Neuron (in vitro differentiated cells): ENCODE results near the gene PICALM.

ENCODE experiments used
- H2AFZ ChIP-seq: one replicate; pipeline ENCODE4 v1.6.1; 2013; ENCODE audit warnings: low read depth, mild to moderate bottlenecking, inconsistent platforms, low read length, moderate library complexity
- H3K27me3 ChIP-seq: one replicate; pipeline ENCODE4 v1.6.1; 2013; ENCODE audit warnings: low read length; ENCODE audit not compliant: insufficient read depth
- H3K36me3 ChIP-seq: one replicate; pipeline ENCODE4 v1.6.1; 2013; ENCODE audit warnings: low read length; ENCODE audit not compliant: insufficient read depth
- H3K4me1 ChIP-seq: one replicate; pipeline ENCODE4 v1.6.1; 2013; ENCODE audit warnings: low read length; ENCODE audit not compliant: insufficient read depth
- H3K4me3 ChIP-seq: 2 replicates; pipeline ENCODE4 v1.5.1; 2013; ENCODE audit warnings: mild to moderate bottlenecking, low read length, moderate library complexity
- H3K9me3 ChIP-seq: one replicate; pipeline ENCODE4 v1.6.1; 2013; ENCODE audit warnings: low read length

The PICALM gene

DNA sequence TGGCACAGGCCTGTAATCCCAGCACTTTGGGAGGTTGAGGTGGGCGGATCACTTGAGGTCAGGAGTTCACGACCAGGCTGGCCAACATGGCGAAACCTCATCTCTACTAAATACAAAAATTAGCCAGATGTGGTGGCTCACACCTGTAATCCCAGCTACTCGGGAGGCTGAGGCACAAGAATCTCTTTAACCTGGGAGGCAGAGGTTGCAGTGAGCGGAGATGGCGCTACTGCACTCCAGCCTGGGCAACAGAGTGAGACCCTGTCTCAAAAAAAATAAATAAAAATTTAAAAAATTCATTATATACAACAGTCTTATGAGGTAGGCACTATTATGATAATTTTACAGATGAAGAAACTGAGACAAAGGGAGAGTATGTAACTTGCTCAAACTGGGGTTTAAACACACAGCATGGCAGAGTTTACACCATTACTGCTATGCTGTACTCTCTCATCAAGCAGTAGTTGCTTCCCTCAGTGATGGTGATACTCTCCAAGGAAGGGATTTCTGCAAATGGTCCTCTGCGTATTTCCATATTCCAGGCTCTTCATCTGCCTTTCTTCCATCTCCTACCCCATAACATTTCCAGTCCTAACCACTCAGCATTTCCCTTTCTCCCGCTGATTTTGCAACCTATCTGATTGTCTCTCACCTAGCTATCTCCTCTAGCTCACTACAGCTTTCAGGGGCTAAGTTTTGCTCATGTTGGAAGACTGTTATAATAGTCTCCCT, 118.4 kb downstream of the PICALM start:
- H3K9me3 ChIP-seq = no peaks in the 10 kb centered on the region
- H3K4me1 ChIP-seq = peaks cover 5% of the 10 kb centered on the region
- H3K4me3 ChIP-seq = no peak overlapping the region
- H3K27me3 ChIP-seq = no peaks in the 10 kb centered on the region
- H2AFZ ChIP-seq = no peak overlapping the region
- H3K36me3 ChIP-seq = peaks cover 7% of the 10 kb centered on the region

DNA sequence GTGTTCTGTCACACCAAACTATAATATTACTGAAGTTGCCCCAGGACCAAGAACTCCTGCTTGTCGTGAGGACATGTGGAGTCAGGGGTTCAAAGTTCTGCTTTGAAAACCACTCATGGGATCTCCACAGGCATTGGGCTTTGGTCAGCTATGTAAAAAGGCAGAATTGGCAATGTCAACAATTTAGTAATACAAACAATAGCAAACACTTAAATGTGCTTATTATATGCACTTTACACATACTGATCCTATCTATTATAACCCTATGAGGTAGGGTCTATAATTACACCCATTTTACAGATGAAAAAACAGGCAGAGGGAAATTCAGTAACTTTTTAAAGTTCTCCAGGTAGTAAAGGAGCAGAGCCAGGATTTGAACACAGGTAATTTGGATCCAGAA, 119.1 kb downstream of the PICALM start:
- Histone ChIP-seq H3K4me3 (no peak overlapping the region), H3K36me3 (peaks cover 4% of the 10 kb centered on the region), H3K27me3 (no peaks in the 10 kb centered on the region), H3K9me3 (peaks cover 1% of the 10 kb centered on the region), H2AFZ (no peak overlapping the region), H3K4me1 (peaks cover 5% of the 10 kb centered on the region)

DNA sequence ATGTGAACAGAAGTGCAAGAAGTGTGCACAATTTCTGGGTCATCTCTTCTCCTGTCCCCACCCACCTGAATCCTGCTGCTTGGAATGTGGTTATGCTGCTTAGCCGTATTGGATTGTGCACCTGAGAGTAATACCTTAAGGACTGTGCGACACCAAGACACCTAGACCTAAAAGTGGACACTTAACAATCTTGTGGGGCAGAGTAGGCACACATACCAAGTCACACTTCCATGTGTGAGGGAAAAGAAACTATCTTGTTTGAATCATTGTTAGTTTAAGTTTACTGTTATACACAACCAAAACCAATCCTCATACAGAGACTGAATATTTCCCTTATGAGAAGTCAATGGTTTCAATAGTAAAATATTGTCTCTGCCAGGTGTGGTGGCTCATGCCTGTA, 120.0 kb downstream of the PICALM start:
- H3K4me1 ChIP-seq = peaks cover 5% of the 10 kb centered on the region
- H3K9me3 ChIP-seq = peaks cover 4% of the 10 kb centered on the region
- H3K27me3 ChIP-seq = no peaks in the 10 kb centered on the region
- H3K4me3 ChIP-seq = no peak overlapping the region
- peaks cover 4% of the 10 kb centered on the region for H3K36me3 ChIP-seq
- H2AFZ ChIP-seq = no peak overlapping the region

DNA sequence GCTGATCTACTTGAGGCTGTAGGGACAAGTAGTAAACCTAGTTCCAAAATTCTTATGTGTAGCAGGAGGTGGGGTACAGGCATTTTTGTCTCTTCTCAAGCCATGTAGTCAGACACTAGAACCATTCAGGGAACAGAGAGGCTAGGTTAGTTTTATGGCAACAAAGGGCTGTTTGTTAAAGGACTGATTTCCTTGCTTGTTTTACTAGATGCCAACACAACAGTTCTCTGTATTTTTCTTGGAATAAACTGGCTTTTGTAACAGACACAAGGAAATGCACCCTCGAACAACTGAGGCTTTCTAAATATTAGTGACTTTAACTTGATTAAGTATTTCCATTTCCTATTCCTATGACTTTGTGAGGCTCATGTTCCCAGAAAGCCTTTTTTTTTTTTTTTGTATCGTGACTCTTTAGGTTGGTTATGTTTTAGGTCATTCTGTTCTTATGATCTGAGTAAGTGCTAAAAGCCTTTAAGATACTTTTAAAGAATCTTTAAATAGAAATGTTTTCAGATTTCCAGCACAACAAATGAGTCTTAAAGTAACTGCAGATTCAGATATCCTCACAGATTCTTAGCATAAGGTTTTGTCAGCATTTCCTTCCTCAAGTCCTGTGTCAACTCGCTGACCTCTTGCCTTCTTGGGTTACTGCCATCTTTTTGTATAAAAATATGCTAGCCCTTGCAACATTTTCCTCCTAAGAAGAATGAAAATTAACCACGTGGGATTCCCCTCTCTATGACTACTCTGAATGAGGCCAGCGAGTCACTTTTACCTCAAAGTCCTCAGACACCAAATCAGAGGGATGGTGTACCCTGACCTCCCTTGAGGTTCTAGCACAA, 121.2 kb downstream of the PICALM start:
- Histone ChIP-seq H2AFZ (no peak overlapping the region), H3K36me3 (no peaks in the 10 kb centered on the region), H3K4me1 (peaks cover 5% of the 10 kb centered on the region), H3K27me3 (no peaks in the 10 kb centered on the region), H3K4me3 (no peak overlapping the region), H3K9me3 (peaks cover 4% of the 10 kb centered on the region)

DNA sequence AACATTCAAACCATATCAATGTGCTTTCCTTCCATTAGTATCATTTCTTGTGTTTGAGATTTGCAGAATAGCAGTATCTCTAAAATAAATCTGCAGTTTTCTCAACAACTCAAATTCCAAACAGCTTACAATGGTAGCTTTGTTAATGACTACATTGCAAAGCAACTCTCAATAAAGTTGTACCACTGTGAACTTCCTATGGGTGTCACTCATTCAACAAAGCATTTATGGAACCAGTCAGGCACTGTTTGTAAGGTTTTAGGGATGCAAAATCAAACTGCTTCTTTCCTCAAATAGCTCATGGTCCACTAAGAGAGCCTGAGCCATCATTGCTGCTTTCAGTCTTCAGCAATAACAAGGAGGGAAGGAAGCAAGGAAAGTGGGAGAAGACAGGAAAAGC, 122.7 kb downstream of the PICALM start:
- Histone ChIP-seq H3K36me3 (no peaks in the 10 kb centered on the region), H3K27me3 (no peaks in the 10 kb centered on the region), H2AFZ (no peak overlapping the region), H3K4me1 (peaks cover 5% of the 10 kb centered on the region), H3K9me3 (peaks cover 4% of the 10 kb centered on the region), H3K4me3 (no peak overlapping the region)

DNA sequence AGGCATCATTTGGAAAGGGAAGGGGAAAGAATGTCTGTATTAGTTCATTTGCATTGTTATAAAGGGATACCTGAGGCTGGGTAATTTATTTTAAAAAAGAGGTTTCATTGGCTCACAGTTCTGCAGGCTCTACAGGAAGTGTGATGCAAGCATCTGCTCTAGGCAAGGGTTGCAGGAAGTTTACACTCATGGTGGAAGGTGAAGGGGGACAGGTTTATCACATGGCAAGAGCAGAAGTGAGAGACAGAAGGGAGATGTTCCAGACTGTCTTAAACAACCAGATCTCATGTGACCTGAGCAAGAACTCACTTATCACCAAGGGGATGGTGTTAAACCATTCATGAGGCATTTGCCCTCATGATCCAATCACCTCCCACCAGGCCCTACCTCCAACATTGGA, 123.1 kb downstream of the PICALM start:
- Histone ChIP-seq H3K4me1 (peaks cover 5% of the 10 kb centered on the region), H3K36me3 (no peaks in the 10 kb centered on the region), H3K9me3 (peaks cover 4% of the 10 kb centered on the region), H3K27me3 (no peaks in the 10 kb centered on the region), H3K4me3 (no peak overlapping the region), H2AFZ (no peak overlapping the region)

DNA sequence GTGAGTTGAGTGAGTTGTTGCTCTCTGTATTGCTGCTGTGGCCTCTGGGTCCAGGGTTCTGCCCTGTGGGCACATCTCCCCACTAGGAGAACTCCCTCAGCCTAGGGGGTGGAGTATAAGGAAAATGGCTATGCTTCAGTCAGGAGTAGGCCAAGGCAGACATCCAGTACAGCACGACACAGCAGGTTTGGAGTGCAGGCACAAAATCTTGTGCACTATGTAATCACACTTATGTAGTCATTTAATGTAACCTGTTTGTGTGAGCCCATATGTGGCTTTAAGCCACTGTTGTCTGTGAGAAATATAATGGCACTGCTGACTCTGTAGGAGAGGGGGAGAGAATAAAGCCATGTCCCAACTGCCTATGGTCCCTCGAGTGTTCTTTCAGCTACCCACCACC, 123.6 kb downstream of the PICALM start:
- H3K27me3 ChIP-seq = no peaks in the 10 kb centered on the region
- H3K9me3 ChIP-seq = peaks cover 4% of the 10 kb centered on the region
- H2AFZ ChIP-seq = no peak overlapping the region
- H3K4me3 ChIP-seq = no peak overlapping the region
- peaks cover 5% of the 10 kb centered on the region for H3K4me1 ChIP-seq
- H3K36me3 ChIP-seq = no peaks in the 10 kb centered on the region

DNA sequence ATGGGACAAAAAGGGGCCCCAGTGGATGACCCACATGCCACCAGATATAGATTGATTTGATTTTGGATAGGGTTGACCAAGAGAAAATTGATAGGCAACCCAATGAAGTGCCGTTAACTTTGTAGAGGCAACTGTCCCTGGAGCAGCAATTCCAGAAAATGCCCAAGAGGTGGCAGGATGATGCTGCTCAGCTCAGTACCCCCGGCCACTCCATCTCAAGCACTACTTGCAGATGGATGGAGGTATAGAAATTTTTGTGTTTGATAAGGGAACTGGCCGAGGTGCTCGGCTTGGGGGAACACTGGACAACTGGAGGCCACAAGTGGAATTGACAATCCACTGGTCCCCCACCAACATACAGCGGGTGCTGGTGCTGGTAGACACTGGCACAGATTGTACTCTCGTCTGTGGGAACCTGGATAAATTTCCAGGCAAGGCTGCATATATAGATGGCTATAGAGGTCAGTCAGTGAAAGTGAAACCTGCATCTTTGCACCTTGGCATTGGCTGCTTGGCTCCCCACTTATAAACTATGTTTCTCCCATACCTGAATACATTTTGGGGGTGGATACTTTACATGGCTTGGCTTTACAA, 127.4 kb downstream of the PICALM start:
- Histone ChIP-seq H3K27me3 (no peaks in the 10 kb centered on the region), H3K36me3 (no peaks in the 10 kb centered on the region), H2AFZ (no peak overlapping the region), H3K4me1 (no peaks in the 10 kb centered on the region), H3K9me3 (peaks cover 4% of the 10 kb centered on the region), H3K4me3 (no peak overlapping the region)

DNA sequence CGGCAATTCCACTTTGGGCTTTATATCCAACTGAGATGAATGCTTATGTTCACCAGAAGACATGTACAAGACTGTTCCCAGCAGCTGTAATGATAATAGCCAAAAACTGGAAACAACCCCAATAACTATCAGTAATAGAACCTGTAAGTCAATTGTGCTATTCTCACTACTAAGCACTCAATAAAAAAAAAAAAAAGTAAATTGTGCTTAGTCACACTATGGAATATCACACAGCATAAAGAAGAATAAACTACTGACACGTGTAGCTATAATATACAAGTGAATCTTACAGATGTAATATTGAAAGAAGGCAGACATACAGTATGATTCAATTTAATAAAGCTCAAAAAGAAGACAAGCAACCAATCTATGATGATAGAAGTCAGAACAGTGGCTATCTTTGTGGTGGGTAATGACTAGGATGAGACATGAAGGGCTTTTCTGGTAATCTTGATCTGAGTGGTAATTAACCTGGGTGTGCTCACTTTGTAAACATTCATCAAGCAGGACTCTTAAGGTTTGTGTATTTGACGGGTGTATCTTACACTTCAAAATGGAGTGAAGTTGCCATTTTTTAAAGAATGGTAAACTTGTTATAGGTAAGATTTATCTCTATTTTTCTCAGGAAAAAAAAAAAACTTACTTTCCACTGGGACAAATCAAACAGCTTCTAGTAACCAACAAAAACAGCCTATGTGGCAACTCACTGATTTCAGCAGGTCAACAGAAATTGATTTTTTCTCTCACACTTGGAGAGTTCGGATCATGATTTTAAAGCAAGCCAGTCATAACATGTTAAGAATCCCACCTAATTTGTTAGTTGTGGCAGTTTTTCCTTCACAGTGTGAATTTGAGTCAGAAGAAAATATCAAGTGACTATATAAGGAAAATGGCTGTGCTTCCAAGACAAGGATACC, 129.5 kb downstream of the PICALM start:
- H3K36me3 ChIP-seq = no peaks in the 10 kb centered on the region
- no peaks in the 10 kb centered on the region for H3K9me3 ChIP-seq
- H3K4me1 ChIP-seq = no peaks in the 10 kb centered on the region
- no peak overlapping the region for H2AFZ ChIP-seq
- H3K27me3 ChIP-seq = no peaks in the 10 kb centered on the region
- no peak overlapping the region for H3K4me3 ChIP-seq

DNA sequence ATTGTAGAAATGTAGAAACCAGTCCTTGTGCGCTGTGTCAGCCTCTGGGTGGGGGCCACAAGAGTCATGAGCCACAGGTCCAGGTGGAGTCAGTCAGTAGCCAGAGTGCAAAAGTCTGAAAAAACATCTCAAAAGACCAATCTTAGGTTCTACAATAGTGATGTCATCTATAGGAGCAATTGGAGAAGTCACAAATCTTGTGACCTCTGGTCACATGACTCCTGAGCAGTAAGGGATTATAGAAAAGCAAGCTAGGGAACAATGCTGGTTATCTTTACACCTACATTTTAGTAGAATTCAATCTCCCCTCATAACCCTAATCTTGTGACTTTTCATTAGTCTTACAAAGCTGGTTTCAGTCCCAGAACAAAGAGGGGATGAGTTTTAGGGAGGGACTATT, 131.0 kb downstream of the PICALM start:
- H3K27me3 ChIP-seq = no peaks in the 10 kb centered on the region
- H3K36me3 ChIP-seq = no peaks in the 10 kb centered on the region
- H3K4me1 ChIP-seq = no peaks in the 10 kb centered on the region
- no peak overlapping the region for H2AFZ ChIP-seq
- H3K4me3 ChIP-seq = no peak overlapping the region
- H3K9me3 ChIP-seq = no peaks in the 10 kb centered on the region

DNA sequence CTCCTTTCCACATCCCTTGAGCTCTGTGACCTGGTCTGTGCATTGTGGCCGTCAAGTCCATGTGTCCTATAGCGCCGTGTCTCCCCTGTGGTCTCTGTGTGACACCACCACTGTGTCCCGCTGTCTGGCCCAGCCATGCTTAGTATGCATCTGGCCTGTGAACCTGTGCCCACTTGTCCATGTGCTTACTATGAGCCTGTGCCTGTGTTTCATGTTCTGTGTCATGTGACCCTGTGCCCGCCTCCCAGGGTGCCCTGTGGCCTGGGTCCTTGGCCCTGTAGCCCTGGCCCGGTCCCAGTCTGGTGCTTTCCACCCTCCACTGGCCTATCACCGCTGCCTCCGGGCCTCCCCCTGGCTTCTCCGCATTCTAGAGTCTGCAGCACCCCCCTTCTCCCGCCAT, 133.1 kb downstream of the PICALM start:
- H3K9me3 ChIP-seq = peaks cover 4% of the 10 kb centered on the region
- no peak overlapping the region for H2AFZ ChIP-seq
- H3K36me3 ChIP-seq = no peaks in the 10 kb centered on the region
- H3K27me3 ChIP-seq = no peaks in the 10 kb centered on the region
- H3K4me1 ChIP-seq = no peaks in the 10 kb centered on the region
- H3K4me3 ChIP-seq = no peak overlapping the region

DNA sequence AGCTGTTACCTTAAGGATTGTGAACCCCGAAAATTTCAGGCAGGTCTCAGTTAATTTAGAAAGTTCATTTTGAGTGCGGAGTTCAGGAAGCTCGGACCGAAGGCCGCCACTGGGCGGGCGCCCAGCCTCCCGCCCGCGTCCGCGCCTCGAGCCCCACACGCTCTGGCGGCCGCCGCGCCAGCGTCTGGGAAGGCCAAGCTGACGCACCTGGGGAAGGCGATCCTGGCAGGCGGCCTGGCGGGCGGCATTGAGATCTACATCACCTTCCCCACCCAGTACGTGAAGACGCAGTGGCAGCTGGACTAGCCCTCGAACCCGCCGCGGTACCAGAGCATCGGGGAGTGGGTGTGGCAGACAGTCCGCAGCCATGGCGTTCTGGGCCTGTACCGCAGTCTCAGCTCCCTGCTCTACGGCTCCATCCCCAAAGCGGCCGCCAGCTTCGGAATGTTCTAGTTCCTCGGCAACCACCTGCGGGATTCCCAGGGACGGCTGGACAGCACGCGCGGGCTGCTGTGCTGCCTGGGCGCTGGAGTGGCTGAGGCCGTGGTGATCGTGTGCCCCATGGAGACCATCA, 134.2 kb downstream of the PICALM start:
- Histone ChIP-seq H2AFZ (no peak overlapping the region), H3K4me3 (no peak overlapping the region), H3K27me3 (no peaks in the 10 kb centered on the region)

More for the DNA sequence above, 134.2 kb downstream of the PICALM start:
- Histone ChIP-seq H3K36me3 (no peaks in the 10 kb centered on the region), H3K9me3 (peaks cover 4% of the 10 kb centered on the region), H3K4me1 (no peaks in the 10 kb centered on the region)
